Ecto neural progenitor cell (in vitro differentiated cells): Measurements from ENCODE around the gene CNNM3.

Experiments
- DNase-seq: peaks from one replicate; pipeline ENCODE4 v3.0.0-alpha.2; 2018; ENCODE audit warnings: low spot score

The CNNM3 gene

GRCh38 chr2:96879545-96880040 is 63.5 kb downstream of the CNNM3 start:
- no peak for DNase-seq

DNA sequence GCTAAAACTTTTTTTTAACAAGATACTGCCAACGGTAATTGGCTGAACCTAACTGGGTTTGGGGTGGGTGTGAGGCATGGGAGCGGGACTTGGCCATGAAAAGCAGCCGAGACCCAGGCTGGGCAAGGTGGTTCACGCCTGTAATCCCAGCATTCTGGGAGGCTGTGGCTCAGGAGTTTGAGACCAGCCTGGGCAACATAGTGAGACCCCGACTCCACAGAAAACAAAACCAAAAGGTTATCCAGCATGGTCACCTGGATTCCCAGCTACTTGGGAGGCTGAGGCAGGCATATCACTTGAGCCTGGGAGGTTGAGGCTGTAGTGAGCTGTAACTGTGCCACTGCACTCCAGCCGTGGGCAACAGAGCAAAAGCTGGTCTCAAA is 64.8 kb downstream of the CNNM3 start:
- DNase-seq, result no peak

- no peak for DNase-seq
Measured at GRCh38 chr2:96881349-96882195, 65.5 kb downstream of the CNNM3 start.

GRCh38 chr2:96882230-96882629 is 66.2 kb downstream of the CNNM3 start:
- no peak for DNase-seq

- DNase-seq, result no peak
Measured at GRCh38 chr2:96882906-96883305, 66.8 kb downstream of the CNNM3 start.

DNA sequence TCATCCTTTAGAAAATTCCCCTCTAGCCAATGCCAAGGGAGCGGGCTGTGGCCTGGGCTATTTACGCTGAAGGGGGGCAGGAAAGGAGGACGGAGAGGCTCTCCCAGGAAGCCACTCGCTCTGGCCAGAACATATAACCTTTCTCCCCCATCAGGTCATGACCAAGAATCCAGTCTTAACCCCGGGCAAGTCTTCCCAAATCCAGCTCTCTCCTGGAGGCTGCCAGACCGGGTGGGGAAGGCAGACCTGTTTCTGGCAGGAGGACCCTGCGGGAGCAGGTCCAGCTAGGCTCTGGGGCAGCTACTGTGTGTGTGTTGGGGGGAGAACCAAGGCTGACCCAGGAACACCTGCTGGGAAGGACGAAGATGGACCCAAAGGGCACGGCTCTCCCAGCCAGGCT is 67.2 kb downstream of the CNNM3 start:
- no peak for DNase-seq
